ENCODE data around the gene ACACB.

- TF ChIP-seq CTCF (IDR thresholded peaks at IDR 0.05; ENCODE audit: borderline replicate concordance, extremely low read depth, low read length, poor library complexity, severe bottlenecking), result no peak
- TF ChIP-seq EZH2 (IDR thresholded peaks at IDR 0.05; ENCODE audit: borderline replicate concordance, low read depth, low read length, severe bottlenecking), result no peak
Observed at GRCh38 chr12:109110988-109111495, 5.3 kb upstream of the ACACB start.

Data from DND-41 (cell line).